Ishikawa (cell line): Measurements from ENCODE around the gene IDH3A.

ENCODE experiments used
- CEBPB ChIP-seq: IDR thresholded peaks from 2 replicates; pipeline ENCODE4 v1.6.1; 2012
- EP300 ChIP-seq: IDR thresholded peaks from 2 replicates; pipeline ENCODE4 v1.6.1; 2012; ENCODE audit warnings: borderline replicate concordance
- REST ChIP-seq: IDR thresholded peaks from 2 replicates; pipeline ENCODE4 v1.6.1; 2012; ENCODE audit warnings: low read depth, mild to moderate bottlenecking
- TAF1 ChIP-seq: IDR thresholded peaks from 2 replicates; pipeline ENCODE4 v1.6.1; 2012; ENCODE audit warnings: low read depth, mild to moderate bottlenecking
- TCF12 ChIP-seq: IDR thresholded peaks from 2 replicates; pipeline ENCODE4 v1.6.1; 2012; ENCODE audit warnings: low read depth
- TEAD4 ChIP-seq: IDR thresholded peaks from 2 replicates; pipeline ENCODE4 v1.6.1; 2012
- USF1 ChIP-seq: IDR thresholded peaks from 2 replicates; pipeline ENCODE4 v1.6.1; 2012
- YY1 ChIP-seq: IDR thresholded peaks from 2 replicates; pipeline ENCODE4 v1.6.1; 2012; ENCODE audit warnings: low read depth
- TF ChIP-seq, protein P1 (sequence below): IDR thresholded peaks from 2 replicates; pipeline ENCODE4 v1.6.1; 2012

GRCh38 chr15:78142332-78142731 is 6.8 kb upstream of the IDH3A start:
- TF ChIP-seq CEBPB (no peak), TCF12 (no peak), REST (no peak), EP300 (no peak), TAF1 (no peak), TEAD4 (no peak), YY1 (no peak), USF1 (no peak)
- TF ChIP-seq, protein P1, sequence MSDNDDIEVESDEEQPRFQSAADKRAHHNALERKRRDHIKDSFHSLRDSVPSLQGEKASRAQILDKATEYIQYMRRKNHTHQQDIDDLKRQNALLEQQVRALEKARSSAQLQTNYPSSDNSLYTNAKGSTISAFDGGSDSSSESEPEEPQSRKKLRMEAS, result no peak
